GM03348 (cell line): ENCODE measurements around the gene KCNH5.

Experiments
- DNase-seq: peaks from one replicate; pipeline ENCODE4 v3.0.0; 2012; ENCODE audit warnings: low spot score

Gene KCNH5

DNA sequence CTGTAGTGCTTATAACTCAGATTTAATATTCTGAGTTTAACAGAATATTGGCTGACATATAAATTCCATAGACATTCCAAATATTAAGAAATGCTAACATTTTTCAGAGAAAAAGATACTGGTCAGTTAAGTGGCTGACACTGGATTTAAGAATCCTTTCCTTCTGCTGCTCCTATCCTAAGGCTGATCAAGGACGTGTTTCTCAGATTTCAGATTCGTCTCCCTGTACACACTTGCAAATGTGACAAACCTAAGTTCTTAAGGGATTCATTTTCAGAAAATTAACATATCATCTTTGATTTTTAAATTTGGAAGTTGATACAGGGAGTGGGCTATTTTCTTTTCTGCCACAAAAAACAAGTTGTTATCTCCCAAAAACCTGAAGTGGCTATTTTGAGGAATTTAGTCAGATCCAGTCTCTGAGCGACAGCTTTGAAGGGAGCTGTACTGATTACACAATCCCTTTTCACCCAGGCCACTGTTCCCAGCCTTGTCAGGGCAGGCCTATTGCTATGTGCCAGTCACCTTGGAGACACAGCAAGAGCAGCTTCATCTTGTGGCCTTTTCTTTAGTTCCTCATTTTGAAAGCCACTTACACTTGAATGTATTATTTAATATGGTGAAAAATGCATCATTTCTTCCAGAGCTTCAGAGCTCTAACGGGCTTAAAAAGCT, 370.6 kb downstream of the KCNH5 start:
- DNase-seq: no peak

DNA sequence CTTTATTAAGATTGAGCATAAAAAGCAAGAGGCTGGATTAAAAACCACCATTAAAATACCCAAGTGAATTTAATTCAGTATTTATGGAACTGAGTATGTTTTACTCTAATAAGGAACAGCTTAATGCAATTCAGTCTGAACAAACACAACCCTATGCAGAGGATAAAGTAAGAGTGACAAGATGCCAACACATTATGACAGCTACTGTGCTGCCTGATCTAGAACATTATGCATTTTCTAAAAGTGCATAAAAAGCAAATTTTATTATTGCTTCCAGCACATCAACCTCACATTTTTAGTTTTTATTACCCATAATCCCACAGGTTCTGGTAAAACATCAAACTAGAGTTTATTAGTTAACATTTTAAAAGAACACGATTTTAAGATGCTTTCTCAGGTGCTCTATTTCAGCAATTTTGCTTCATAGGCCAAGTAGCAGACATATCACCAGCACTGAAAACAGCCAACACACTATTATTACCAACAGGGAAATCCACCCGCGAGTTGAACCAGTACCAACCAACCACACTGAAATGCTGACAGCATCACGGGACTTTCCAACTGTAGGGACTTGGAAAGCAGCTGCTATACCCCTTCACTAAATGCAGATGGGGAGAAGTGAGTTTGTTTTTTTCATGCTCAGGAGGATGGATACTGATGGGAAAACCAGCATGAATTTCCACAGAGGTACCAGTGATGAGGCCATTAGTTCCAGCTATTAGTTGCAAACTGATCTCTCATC, 372.1 kb downstream of the KCNH5 start:
- no peak for DNase-seq

- DNase-seq: no peak
Measured at GRCh38 chr14:62670526-62670925, 374.7 kb downstream of the KCNH5 start.

DNA sequence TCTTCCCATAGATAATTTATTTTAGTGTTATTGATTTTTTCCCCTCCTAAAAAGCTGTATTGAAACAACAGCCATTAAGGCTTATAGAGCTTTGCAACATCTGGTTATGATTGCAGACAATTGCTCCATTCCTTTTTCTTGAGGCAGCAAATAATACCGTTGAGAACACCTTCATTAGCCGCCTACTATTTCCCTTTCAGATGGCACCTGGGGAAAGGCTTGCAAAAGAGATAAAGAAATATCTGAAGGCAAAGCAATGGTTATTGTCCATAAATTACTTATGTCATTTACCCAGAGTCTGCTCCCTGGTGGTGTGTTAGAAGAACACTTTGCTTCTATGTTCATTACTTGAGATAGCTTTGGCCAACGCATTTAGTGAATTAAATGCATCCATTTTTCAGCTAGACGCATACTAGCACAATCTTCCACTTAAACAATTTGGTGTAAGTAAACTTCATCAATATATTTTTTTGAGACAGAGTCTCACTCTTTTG, 377.8 kb downstream of the KCNH5 start:
- DNase-seq: no peak

DNA sequence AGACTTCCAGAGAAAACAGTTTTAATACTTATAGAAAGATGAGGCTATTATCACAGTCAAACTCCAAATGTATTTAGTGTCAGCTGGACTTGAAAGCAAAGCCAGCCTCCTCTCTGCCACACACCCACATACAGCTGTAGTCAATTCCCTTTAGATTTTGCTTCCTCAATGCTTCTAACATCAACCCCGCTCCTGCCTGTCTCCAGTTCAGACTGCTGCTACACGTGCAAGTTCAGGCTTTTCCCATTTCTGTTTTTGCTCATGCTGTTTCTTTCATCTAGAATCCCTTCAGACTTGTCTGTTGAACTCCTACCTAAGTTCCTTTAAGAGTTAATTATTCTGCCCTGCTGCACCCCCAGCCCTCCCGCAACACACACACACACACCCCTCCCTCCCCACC, 380.0 kb downstream of the KCNH5 start:
- no peak for DNase-seq

DNA sequence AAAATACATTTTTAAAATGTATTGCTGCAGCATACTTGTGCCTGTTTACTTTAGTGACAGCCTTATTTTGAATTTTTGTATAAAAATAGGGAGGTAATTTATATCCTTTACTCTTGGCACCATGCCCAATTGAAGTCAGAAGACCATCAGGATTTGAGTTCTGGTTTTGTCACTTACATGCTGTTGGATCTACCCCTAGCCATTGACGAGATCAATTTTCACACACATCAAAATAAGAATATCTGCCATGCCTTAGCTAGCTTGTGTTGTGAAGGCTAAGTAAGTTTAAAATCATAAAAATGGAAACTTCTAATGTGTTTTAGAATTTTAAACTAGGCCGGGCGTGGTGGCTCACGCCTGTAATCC, 381.8 kb downstream of the KCNH5 start:
- no peak for DNase-seq

GRCh38 chr14:62662811-62663455, 382.3 kb downstream of the KCNH5 start:
- DNase-seq: no peak

- no peak for DNase-seq
Measured at GRCh38 chr14:62661818-62662217, 383.4 kb downstream of the KCNH5 start.

GRCh38 chr14:62658631-62659030, 386.6 kb downstream of the KCNH5 start:
- no peak for DNase-seq

DNA sequence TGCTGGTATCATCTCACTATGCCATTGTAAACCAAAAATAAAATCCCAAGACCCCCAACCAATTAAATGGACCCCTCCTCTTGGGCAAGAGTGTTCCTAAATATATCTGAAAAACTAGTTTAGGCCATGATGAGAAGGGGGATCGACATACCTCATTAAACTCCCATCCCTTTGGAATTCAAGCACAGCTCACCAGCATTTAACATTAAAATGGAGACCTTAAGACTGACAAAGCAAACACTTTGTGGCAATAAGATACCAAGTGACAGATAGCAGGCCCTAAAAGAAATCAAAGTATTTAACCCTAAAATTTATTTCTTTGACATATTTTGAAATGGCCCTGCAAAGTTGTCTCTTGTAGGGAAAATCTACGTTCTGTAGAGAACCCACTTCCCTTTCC, 387.9 kb downstream of the KCNH5 start:
- no peak for DNase-seq

- DNase-seq: no peak
Measured at GRCh38 chr14:62655166-62655565, 390.1 kb downstream of the KCNH5 start.

DNA sequence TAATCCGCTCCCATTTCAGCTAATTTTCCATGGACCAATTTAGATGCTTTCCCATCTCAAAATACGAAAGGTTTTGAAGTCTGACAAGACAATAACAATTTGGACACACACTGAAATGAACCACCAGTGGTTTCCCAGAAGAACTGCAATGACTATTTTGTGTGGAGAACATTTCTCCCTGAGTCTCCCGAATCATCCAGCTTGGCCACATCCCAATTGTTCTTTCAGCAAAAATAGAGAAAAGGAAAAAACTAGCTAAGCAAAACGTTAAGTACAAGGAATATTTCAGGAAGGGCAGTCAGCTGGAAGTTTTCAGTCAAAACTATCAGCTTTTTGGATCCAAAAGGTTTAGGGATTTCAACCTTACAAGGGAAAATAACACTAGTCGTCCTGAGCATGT, 390.6 kb downstream of the KCNH5 start:
- no peak for DNase-seq
